Right atrium auricular region (tissue), 2 donors: ENCODE results near the gene KIF5A. TPM values are rescaled to one million over a fixed set of nuclear protein-coding genes. Genes with fewer than 3 reads are reported as not detected.
"Not testable (repeated sequence)": the region's sequence is repeated elsewhere in the genome, so short reads cannot be mapped to it uniquely, and the experiment has no call there.

Experiments
- DNase-seq: peaks from one replicate; pipeline ENCODE4 v3.0.0-alpha.2; 2019; ENCODE audit warnings: low spot score
- H3K27ac ChIP-seq, 2 donors: fragments of 200-600 bp; sonication (generic); 1 replicate in 1 of 2; 2 replicates in 1 of 2; pipeline ENCODE4 v1.5.1; 2016 to 2019
- H3K27me3 ChIP-seq, 2 donors: fragments of 200-600 bp; sonication (generic); one replicate each; pipeline versions ENCODE4 v1.5.1 to v1.6.0; 2017 to 2019
- H3K36me3 ChIP-seq: fragments of 200-600 bp; sonication (generic); one replicate; pipeline ENCODE4 v1.5.1; 2016
- H3K4me1 ChIP-seq, 2 donors: fragments of 200-600 bp; sonication (generic); one replicate each; pipeline versions ENCODE4 v1.5.1 to v1.6.0; 2017 to 2019
- H3K4me3 ChIP-seq, 2 donors: fragments of 200-600 bp; sonication (generic); 1 replicate in 1 of 2; 2 replicates in 1 of 2; pipeline ENCODE4 v1.5.1; 2017 to 2019; ENCODE audit warnings: mild to moderate bottlenecking in 1 of 2, moderate library complexity in 1 of 2
- H3K9me3 ChIP-seq, 2 donors: fragments of 200-600 bp; sonication (generic); one replicate each; pipeline ENCODE4 v1.5.1; 2019
- total RNA-seq, 2 donors: library from RNA; depleted of rRNA; stranded (reverse); fragments of >200 nt; gene quantifications; one replicate each; pipeline ENCODE4 v1.1.0, GENCODE V29; 2016
- TF ChIP-seq, protein P1 (sequence below), 2 donors: fragments of 200-600 bp; sonication (generic); IDR thresholded peaks; one replicate each; pipeline ENCODE4 v1.5.1; 2019; ENCODE audit warnings: antibody characterized with exemption in 2 of 2

The KIF5A gene
- under 1 TPM; 0.11 to 0.12 TPM for total RNA-seq

DNA sequence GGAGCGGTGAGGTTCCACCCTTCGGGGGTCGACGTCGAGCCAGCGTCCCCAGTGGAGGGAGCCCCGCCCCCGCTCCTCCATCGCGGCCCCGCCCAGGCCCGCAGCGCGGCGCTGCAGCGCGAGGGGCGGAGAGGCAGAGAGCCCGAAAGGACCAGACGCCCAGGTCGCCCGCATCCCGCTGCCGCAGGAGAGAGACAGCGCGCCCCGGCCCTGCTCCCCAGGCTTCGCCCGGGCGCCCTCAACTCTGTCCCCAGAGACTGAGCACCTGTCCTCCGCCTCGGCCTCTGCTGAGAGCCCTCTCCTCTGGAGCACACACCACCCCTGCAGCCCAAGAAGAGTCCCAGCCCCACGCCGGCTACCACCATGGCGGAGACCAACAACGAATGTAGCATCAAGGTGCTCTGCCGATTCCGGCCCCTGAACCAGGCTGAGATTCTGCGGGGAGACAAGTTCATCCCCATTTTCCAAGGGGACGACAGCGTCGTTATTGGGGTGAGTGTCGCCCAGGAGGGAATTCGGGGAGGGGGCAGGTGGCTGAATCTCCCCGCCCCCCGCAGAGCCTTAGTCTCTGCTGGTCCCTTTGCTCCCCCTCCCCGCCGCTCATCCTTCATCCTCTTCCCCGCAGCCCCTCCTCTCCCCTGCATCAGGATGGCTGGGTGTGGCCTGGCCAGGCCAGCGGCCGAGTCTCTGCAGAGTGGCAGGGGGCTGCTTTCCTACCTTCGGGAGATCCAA, at the start of gene KIF5A:
Gene KIF5A, plus strand, starts transcription at position 136 of the 732 bp plus-strand sequence. Its CDS starts 228 bp downstream, at position 364.
- no peaks in the 10 kb centered on the region for H3K9me3 ChIP-seq
- H3K36me3 ChIP-seq, result no peaks in the 10 kb centered on the region
- H3K4me1 ChIP-seq, result peaks cover 0 to 29% of the 10 kb centered on the region in 2 donors
- TF ChIP-seq, protein P1, sequence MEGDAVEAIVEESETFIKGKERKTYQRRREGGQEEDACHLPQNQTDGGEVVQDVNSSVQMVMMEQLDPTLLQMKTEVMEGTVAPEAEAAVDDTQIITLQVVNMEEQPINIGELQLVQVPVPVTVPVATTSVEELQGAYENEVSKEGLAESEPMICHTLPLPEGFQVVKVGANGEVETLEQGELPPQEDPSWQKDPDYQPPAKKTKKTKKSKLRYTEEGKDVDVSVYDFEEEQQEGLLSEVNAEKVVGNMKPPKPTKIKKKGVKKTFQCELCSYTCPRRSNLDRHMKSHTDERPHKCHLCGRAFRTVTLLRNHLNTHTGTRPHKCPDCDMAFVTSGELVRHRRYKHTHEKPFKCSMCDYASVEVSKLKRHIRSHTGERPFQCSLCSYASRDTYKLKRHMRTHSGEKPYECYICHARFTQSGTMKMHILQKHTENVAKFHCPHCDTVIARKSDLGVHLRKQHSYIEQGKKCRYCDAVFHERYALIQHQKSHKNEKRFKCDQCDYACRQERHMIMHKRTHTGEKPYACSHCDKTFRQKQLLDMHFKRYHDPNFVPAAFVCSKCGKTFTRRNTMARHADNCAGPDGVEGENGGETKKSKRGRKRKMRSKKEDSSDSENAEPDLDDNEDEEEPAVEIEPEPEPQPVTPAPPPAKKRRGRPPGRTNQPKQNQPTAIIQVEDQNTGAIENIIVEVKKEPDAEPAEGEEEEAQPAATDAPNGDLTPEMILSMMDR (IDR thresholded peaks at IDR 0.05), result no peak
- DNase-seq, result no peak
- no peak within 1 kb of the TSS for H3K27ac ChIP-seq
- H3K4me3 ChIP-seq, result peak within 1 kb of the TSS; percentile 18 to 45
- peaks cover 3 to 17% of the 10 kb centered on the region in 2 donors for H3K27me3 ChIP-seq

DNA sequence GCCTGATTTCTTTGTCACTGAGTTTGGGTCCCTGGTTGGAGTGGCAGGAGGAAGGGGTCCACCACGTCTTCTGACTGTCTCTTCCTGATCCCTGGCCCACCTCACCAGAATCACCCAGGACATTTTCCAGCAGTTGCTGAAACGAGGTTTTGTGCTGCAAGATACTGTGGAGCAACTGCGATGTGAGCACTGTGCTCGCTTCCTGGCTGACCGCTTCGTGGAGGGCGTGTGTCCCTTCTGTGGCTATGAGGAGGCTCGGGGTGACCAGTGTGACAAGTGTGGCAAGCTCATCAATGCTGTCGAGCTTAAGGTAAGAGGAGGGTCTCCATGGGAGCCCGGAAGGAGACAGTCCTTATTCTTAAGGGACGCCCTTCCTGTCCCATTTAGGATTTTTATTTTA, 49.6 kb upstream of the KIF5A start:
- no peaks in the 10 kb centered on the region for H3K9me3 ChIP-seq
- H3K4me1 ChIP-seq, result no peaks in the 10 kb centered on the region
- TF ChIP-seq, protein P1 (IDR thresholded peaks at IDR 0.05), result no peak
- peaks cover 66% of the 10 kb centered on the region for H3K36me3 ChIP-seq
- H3K4me3 ChIP-seq, result no peak overlapping the region
- no peak overlapping the region for H3K27ac ChIP-seq
- no peaks in the 10 kb centered on the region for H3K27me3 ChIP-seq
- no peak for DNase-seq

DNA sequence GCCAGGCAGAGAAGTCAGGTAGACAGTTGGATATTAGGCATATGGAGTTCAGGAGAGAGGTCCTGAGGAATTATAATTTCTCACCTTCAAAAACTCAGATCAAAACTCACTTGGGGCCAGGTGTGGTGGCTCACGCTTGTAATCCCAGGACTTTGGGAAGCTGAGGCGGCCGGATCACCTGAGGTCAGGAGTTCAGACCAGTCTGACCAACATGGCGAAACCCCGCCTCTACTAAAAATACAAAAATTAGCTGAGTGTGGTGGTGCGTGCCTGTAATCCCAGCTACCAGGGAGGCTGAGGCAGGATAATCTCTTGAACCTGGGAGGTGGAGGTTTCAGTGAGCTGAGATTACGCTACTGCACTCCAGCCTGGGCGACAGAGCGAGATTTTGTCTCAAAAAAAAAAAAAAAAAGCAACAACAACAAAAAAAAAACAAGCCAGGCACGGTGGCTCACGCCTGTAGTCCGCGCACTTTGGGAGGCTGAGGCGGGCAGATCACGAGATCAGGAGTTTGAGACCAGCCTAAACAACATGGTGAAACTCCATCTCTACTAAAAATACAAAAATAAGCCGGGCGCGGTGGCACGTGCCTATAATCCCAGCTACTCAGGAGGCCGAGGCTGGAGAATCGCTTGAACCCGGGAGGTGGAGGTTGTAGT, 47.4 kb upstream of the KIF5A start:
- not testable (repeated sequence) for H3K27ac ChIP-seq, H3K4me1 ChIP-seq, H3K4me3 ChIP-seq, H3K27me3 ChIP-seq, DNase-seq, H3K9me3 ChIP-seq
- H3K36me3 ChIP-seq, result peaks cover 74% of the 10 kb centered on the region

DNA sequence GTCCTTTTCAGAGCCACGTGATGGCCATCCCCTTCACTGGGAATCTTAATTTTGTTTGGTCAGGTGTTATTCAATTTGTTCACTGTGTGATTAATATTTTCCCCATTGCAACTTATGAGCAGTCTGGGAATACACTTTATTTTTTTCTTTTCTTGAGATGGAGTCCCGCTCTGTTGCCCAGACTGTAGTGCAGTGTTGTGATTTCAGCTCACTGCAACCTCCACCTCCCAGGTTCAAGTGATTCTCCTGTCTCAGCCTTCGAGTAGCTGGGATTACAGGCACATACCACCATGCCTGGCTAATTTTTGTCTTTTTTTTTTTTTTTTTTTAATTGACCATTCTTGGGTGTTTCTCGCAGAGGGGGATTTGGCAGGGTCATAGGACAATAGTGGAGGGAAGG, 43.3 kb upstream of the KIF5A start:
- peaks cover 49% of the 10 kb centered on the region for H3K36me3 ChIP-seq
- not testable (repeated sequence) for H3K27me3 ChIP-seq, H3K9me3 ChIP-seq, H3K4me3 ChIP-seq, DNase-seq, H3K27ac ChIP-seq, H3K4me1 ChIP-seq

DNA sequence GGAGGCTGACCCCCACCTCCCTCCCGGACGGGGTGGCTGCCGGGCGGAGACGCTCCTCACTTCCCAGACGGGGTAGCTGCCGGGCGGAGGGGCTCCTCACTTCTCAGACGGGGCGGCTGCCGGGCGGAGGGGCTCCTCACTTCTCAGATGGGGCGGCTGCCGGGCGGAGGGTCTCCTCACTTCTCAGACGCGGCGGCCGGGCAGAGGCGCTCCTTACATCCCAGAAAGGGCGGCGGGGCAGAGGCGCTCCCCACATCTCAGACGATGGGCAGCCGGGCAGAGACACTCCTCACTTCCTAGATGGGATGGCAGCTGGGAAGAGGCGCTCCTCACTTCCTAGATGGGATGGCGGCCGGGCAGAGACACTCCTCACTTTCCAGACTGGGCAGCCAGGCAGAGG, 42.0 kb upstream of the KIF5A start:
- DNase-seq, H3K9me3 ChIP-seq, H3K4me1 ChIP-seq, H3K27ac ChIP-seq, H3K27me3 ChIP-seq, H3K4me3 ChIP-seq: not testable (repeated sequence)
- peaks cover 54% of the 10 kb centered on the region for H3K36me3 ChIP-seq

DNA sequence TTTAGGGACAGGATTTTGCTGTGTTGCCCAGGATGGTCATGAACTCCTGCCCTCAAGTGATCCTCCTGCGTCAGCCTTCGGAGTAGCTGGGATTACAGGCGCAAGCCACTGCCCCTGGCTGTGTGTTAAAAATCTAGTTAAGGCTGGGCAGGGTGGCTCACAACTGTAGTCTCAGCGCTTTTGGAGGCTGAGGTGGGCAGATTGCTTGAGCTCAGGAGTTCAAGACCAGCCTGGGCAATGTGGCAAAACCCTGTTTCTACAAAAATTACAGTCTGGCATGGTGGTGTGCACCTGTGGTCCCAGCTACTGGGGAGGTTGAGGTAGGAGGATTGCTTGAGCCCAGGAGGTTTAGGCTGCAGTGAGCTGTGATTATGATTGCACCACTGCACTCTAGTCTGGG, 38.7 kb upstream of the KIF5A start:
- TF ChIP-seq, protein P1 (IDR thresholded peaks at IDR 0.05), result no peak
- Histone ChIP-seq H3K36me3 (peaks cover 56% of the 10 kb centered on the region), H3K27me3 (no peaks in the 10 kb centered on the region), H3K9me3 (no peaks in the 10 kb centered on the region), H3K27ac (no peak overlapping the region), H3K4me1 (no peaks in the 10 kb centered on the region), H3K4me3 (no peak overlapping the region)
- DNase-seq, result no peak

DNA sequence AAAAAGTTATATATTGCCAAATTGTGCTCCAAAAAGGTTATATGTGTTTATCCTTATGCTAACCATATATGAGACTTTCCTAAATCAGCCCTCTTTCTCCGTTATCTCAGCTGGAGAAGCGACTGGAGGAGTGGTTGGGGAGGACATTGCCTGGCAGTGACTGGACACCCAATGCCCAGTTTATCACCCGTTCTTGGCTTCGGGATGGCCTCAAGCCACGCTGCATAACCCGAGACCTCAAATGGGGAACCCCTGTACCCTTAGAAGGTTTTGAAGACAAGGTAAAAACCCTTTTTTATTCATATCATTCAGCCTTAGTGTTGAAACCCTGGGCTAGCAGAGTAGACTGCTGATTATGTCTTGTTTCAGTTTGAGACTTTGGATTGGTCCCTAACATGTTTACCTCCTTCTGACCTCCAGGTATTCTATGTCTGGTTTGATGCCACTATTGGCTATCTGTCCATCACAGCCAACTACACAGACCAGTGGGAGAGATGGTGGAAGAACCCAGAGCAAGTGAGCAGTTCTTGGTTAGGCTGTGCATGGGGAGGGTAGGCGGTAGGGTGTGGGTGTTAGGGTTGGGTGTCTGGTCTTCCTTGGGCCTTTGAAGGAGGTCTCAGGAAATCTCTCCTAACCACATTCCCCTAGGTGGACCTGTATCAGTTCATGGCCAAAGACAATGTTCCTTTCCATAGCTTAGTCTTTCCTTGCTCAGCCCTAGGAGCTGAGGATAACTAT, 38.1 kb upstream of the KIF5A start:
- Histone ChIP-seq H3K4me3 (no peak overlapping the region), H3K9me3 (no peaks in the 10 kb centered on the region), H3K36me3 (peaks cover 57% of the 10 kb centered on the region), H3K27ac (no peak overlapping the region), H3K4me1 (peaks cover 0 to 1% of the 10 kb centered on the region in 2 donors), H3K27me3 (no peaks in the 10 kb centered on the region)
- TF ChIP-seq, protein P1 (IDR thresholded peaks at IDR 0.05), result no peak
- no peak for DNase-seq
